SK-N-SH (cell line): ENCODE measurements around the gene ADCY1. TPM values are rescaled to one million over a fixed set of nuclear protein-coding genes. Genes with fewer than 3 reads are reported as not detected.

Source experiments
- CTCF ChIA-PET: fragments of 300-600, 350-600 bp; formaldehyde crosslinking; extraction: SDS; loops from one replicate; lab custom pipeline; 2021; lab: Yijun Ruan, JAX
- POLR2A ChIA-PET: fragments of 350-600 bp; sonication (Branson Sonifier 250); formaldehyde crosslinking; extraction: SDS; loops from one replicate; lab custom pipeline; 2020; ENCODE audit warnings: antibody characterized with exemption, inconsistent platforms; lab: Yijun Ruan, JAX
- DNase-seq: peaks from one replicate; pipeline ENCODE4 v3.0.0; 2012
- H2AFZ ChIP-seq: fragments of 200-600 bp; sonication (generic); 2 replicates; pipeline ENCODE4 v1.8.1; 2016; ENCODE audit warnings: antibody characterized with exemption, mild to moderate bottlenecking, low read depth
- H3F3A ChIP-seq: fragments of 200-600 bp; sonication (generic); replicated peaks from 2 replicates; pipeline ENCODE3; 2016; ENCODE audit warnings: antibody characterized with exemption, mild to moderate bottlenecking; ENCODE audit not compliant: insufficient read depth
- H3K27ac ChIP-seq, 2 experiments: fragments of 200-500 bp in 1 of 2; fragments of 200-600 bp in 1 of 2; sonication (Bioruptor generic) in 1 of 2; sonication (generic), shearing (Covaris generic) in 1 of 2; 2 replicates each; pipeline versions ENCODE4 v1.5.1 to v1.6.1; 2014 to 2016; ENCODE audit warnings: low read depth in 2 of 2, inconsistent platforms in 1 of 2, low read length in 1 of 2, mild to moderate bottlenecking in 1 of 2, mixed read lengths in 1 of 2
- H3K27me3 ChIP-seq: fragments of 200-600 bp; sonication (generic), shearing (Covaris generic); 2 replicates; pipeline ENCODE4 v1.6.1; 2016; ENCODE audit warnings: mixed run types; ENCODE audit not compliant: insufficient read depth
- H3K36me3 ChIP-seq, 2 experiments: fragments of 200-500 bp in 1 of 2; fragments of 200-600 bp in 1 of 2; sonication (Bioruptor generic) in 1 of 2; sonication (generic) in 1 of 2; replicated peaks in 1 of 2; 2 replicates each; pipeline versions ENCODE3 to v1.5.1; 2014 to 2016; ENCODE audit warnings: low read length in 1 of 2, mild to moderate bottlenecking in 1 of 2; ENCODE audit not compliant: insufficient read depth in 2 of 2, control insufficient read depth in 1 of 2
- H3K4me1 ChIP-seq, 2 experiments: fragments of 200-500 bp in 1 of 2; fragments of 200-600 bp in 1 of 2; sonication (Bioruptor generic) in 1 of 2; sonication (generic), shearing (Covaris generic) in 1 of 2; 2 replicates each; pipeline versions ENCODE4 v1.5.1 to v1.6.1; 2014 to 2016; ENCODE audit warnings: low read depth in 1 of 2, low read length in 1 of 2, mixed run types in 1 of 2; ENCODE audit not compliant: insufficient read depth in 2 of 2, control insufficient read depth in 1 of 2
- H3K4me2 ChIP-seq: fragments of 200-600 bp; sonication (generic), shearing (Covaris generic); 2 replicates; pipeline ENCODE4 v1.6.1; 2017; ENCODE audit warnings: mixed run types
- H3K4me3 ChIP-seq, 2 experiments: fragments of 200-500 bp in 1 of 2; fragments of 200-600 bp in 1 of 2; sonication (Bioruptor generic) in 1 of 2; sonication (generic), shearing (Covaris generic) in 1 of 2; 2 replicates each; pipeline versions ENCODE4 v1.5.1 to v1.8.1; 2014 to 2016; ENCODE audit warnings: low read depth in 2 of 2, inconsistent platforms in 1 of 2, low read length in 1 of 2, mild to moderate bottlenecking in 1 of 2, mixed read lengths in 1 of 2, moderate library complexity in 1 of 2
- H3K79me2 ChIP-seq: fragments of 200-600 bp; sonication (generic); 2 replicates; pipeline ENCODE4 v1.8.1; 2017; ENCODE audit warnings: mild to moderate bottlenecking; ENCODE audit not compliant: insufficient read depth
- H3K9ac ChIP-seq: fragments of 200-600 bp; sonication (generic); 2 replicates; pipeline ENCODE4 v1.6.1; 2017; ENCODE audit warnings: mixed run types
- H3K9me2 ChIP-seq: fragments of 200-600 bp; sonication (generic); 2 replicates; pipeline ENCODE4 v1.6.1; 2017; ENCODE audit warnings: mixed run types
- H3K9me3 ChIP-seq: fragments of 200-600 bp; sonication (generic); 2 replicates; pipeline ENCODE4 v1.6.1; 2017; ENCODE audit warnings: mixed run types, mild to moderate bottlenecking, moderate library complexity
- H4K20me1 ChIP-seq: fragments of 200-600 bp; sonication (generic); 2 replicates; pipeline ENCODE4 v1.6.1; 2017; ENCODE audit warnings: mild to moderate bottlenecking, mixed run types; ENCODE audit not compliant: insufficient read depth
- ELF1 ChIP-seq: IDR thresholded peaks from 2 replicates; pipeline ENCODE4 v1.4.0; 2012
- EP300 ChIP-seq, 2 experiments: IDR thresholded peaks; 2 replicates each; pipeline versions ENCODE4 v1.4.0 to v1.6.1; 2012; ENCODE audit warnings: borderline replicate concordance in 1 of 2, low read depth in 1 of 2, low read length in 1 of 2
- FOXM1 ChIP-seq: IDR thresholded peaks from 2 replicates; pipeline ENCODE4 v1.4.0; 2012; ENCODE audit warnings: low read depth, mild to moderate bottlenecking
- GABPA ChIP-seq: IDR thresholded peaks from 2 replicates; pipeline ENCODE4 v1.4.0; 2012; ENCODE audit warnings: low read depth, mild to moderate bottlenecking
- NFIC ChIP-seq: IDR thresholded peaks from 2 replicates; pipeline ENCODE4 v1.4.0; 2012; ENCODE audit warnings: borderline replicate concordance
- NRF1 ChIP-seq: IDR thresholded peaks from 2 replicates; pipeline ENCODE4 v1.6.1; 2012; ENCODE audit warnings: low read depth, mild to moderate bottlenecking, low read length
- POLR2AphosphoS5 ChIP-seq: IDR thresholded peaks from 2 replicates; pipeline ENCODE4 v1.6.1; 2012; ENCODE audit warnings: low read depth, low read length
- RCOR1 ChIP-seq: fragments of 150-350 bp; IDR thresholded peaks from 2 replicates; pipeline ENCODE4 v1.6.1; 2017; ENCODE audit warnings: antibody characterized with exemption, low read length
- REST ChIP-seq: IDR thresholded peaks from 2 replicates; pipeline ENCODE4 v1.6.1; 2012; ENCODE audit warnings: mild to moderate bottlenecking, low read depth, low read length, moderate library complexity
- RXRA ChIP-seq: IDR thresholded peaks from 2 replicates; pipeline ENCODE4 v1.4.0; 2012; ENCODE audit warnings: low read depth, mild to moderate bottlenecking, borderline replicate concordance
- SMC3 ChIP-seq: IDR thresholded peaks from 2 replicates; pipeline ENCODE4 v1.6.1; 2012; ENCODE audit warnings: low read depth, low read length, improper control_type of control experiment
- TAF1 ChIP-seq: IDR thresholded peaks from 2 replicates; pipeline ENCODE4 v1.6.1; 2012; ENCODE audit warnings: low read depth, mild to moderate bottlenecking, low read length, moderate library complexity, borderline replicate concordance
- USF1 ChIP-seq: IDR thresholded peaks from 2 replicates; pipeline ENCODE4 v1.4.0; 2012; ENCODE audit warnings: low read depth, borderline replicate concordance
- WGBS: methylation state at CpG from one replicate; pipeline ENCODE4 v1.1.6; 2017; ENCODE audit warnings: low lambda C conversion rate; 5-methylcytosine and 5-hydroxymethylcytosine counted together
- polyA plus RNA-seq, 3 experiments: library from polyadenylated mRNA; depleted of rRNA; stranded (reverse); fragments of >200 nt; gene quantifications; 2 replicates each; pipeline ENCODE4 v1.2.3, GENCODE V29; 2012
- TF ChIP-seq, protein P1 (sequence below): fragments of 150-350 bp; IDR thresholded peaks from 2 replicates; pipeline ENCODE4 v1.6.1; 2016; ENCODE audit warnings: mild to moderate bottlenecking, low read depth, low read length
- TF ChIP-seq, protein P2 (sequence below): fragments of 150-350 bp; IDR thresholded peaks from 2 replicates; pipeline ENCODE4 v1.6.1; 2017; ENCODE audit warnings: antibody characterized with exemption, low read length, low read depth, borderline replicate concordance
- TF ChIP-seq, protein P3 (sequence below): IDR thresholded peaks from 2 replicates; pipeline ENCODE4 v1.4.0; 2012; ENCODE audit warnings: low read depth

ADCY1 gene
- polyA plus RNA-seq, 1 of the 3 experiments (the other 2 are of a cell fraction): 0.16 TPM

- TF ChIP-seq EP300 (IDR thresholded peaks at IDR 0.05; ENCODE audit: borderline replicate concordance in 1 of 2, low read depth in 1 of 2, low read length in 1 of 2) (peak in 1 of 2 experiments; percentile 79; a peak in 2 of 4 replicates), SMC3 (no peak), TAF1 (no peak), RXRA (no peak), FOXM1 (no peak), POLR2AphosphoS5 (no peak), GABPA (no peak), NFIC (no peak), ELF1 (no peak)
- TF ChIP-seq, protein P1, sequence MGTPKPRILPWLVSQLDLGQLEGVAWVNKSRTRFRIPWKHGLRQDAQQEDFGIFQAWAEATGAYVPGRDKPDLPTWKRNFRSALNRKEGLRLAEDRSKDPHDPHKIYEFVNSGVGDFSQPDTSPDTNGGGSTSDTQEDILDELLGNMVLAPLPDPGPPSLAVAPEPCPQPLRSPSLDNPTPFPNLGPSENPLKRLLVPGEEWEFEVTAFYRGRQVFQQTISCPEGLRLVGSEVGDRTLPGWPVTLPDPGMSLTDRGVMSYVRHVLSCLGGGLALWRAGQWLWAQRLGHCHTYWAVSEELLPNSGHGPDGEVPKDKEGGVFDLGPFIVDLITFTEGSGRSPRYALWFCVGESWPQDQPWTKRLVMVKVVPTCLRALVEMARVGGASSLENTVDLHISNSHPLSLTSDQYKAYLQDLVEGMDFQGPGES: no peak
These were observed 18.2 kb downstream of the ADCY1 start (continued) for GRCh38 chr7:45592230-45592991.

DNA sequence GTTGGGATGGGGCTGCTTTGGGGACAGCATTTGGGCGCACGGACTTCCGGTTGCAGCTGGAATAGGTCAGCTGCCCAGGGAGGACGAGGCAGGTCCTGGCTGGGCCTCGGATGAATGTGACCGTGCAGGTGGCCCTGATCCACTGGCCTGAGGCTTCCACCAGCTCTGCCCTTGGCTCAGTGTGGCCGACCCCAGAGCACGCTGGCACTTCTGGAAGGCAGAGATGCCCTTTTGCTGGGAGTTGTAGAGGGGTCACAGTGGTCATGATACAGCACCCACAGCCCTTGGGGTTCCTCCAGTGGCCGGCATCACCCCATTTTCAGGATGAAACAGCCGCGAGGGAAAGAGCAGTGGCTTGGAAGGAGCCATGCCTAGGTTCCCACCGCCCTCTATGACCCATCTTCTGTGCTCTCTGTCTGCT, 19.0 kb downstream of the ADCY1 start:
- WGBS: 52% methylated on average over 6 of the region's 12 CpGs
- CTCF ChIA-PET: interaction anchor here (0.5 to 3.3 kb wide), 2 partner anchors 12 to 1184 kb away, joined by 3 to 16 read pairs; no protein-coding TSS in a partner anchor
- DNase-seq: no peak
- POLR2A ChIA-PET: no interaction called here
- Histone ChIP-seq H3K9me2 (no peaks in the 10 kb centered on the region), H3K79me2 (no peaks in the 10 kb centered on the region), H4K20me1 (no peaks in the 10 kb centered on the region), H3K4me3 (no peak overlapping the region), H3K9ac (no peak overlapping the region), H2AFZ (no peak overlapping the region), H3K27ac (peak overlapping the region in 1 of 2 experiments; percentile 89; a peak in 2 of 4 replicates), H3K4me1 (peaks cover 0 to 94% of the 10 kb centered on the region in 2 experiments; a peak in 2 of 4 replicates), H3F3A (no peaks in the 10 kb centered on the region), H3K9me3 (no peaks in the 10 kb centered on the region), H3K27me3 (no peaks in the 10 kb centered on the region), H3K36me3 (no peaks in the 10 kb centered on the region), H3K4me2 (no peak overlapping the region)
- TF ChIP-seq REST (no peak), FOXM1 (no peak), USF1 (no peak), NRF1 (no peak), GABPA (no peak), RCOR1 (no peak)
- TF ChIP-seq, protein P2, sequence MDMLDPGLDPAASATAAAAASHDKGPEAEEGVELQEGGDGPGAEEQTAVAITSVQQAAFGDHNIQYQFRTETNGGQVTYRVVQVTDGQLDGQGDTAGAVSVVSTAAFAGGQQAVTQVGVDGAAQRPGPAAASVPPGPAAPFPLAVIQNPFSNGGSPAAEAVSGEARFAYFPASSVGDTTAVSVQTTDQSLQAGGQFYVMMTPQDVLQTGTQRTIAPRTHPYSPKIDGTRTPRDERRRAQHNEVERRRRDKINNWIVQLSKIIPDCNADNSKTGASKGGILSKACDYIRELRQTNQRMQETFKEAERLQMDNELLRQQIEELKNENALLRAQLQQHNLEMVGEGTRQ: no peak
- TF ChIP-seq, protein P3, sequence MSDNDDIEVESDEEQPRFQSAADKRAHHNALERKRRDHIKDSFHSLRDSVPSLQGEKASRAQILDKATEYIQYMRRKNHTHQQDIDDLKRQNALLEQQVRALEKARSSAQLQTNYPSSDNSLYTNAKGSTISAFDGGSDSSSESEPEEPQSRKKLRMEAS: no peak
